Upper lobe of left lung (tissue), 6 donors: ENCODE measurements around the gene WFDC1. TPM values are rescaled to one million over a fixed set of nuclear protein-coding genes. Genes with fewer than 3 reads are reported as not detected.

Experiments used
- ATAC-seq, 2 donors: fragments of 200-7000 bp; cut with Tn5 transposase; one replicate each; pipeline ENCODE4 v1.9.1; 2022; ENCODE audit warnings: mild to moderate bottlenecking in 2 of 2, moderate library complexity in 2 of 2; ENCODE audit not compliant: low FRiP score in 2 of 2
- DNase-seq, 2 donors: peaks; one replicate each; pipeline ENCODE4 v3.0.0-alpha.2; 2019 to 2020
- H3K27ac ChIP-seq, 4 donors: fragments of 200-600 bp; sonication (generic); one replicate each; pipeline ENCODE4 v1.5.1; 2016 to 2019
- H3K27me3 ChIP-seq, 4 donors: fragments of 200-600 bp; sonication (generic); one replicate each; pipeline ENCODE4 v1.5.1; 2017 to 2019
- H3K36me3 ChIP-seq, 4 donors: fragments of 200-600 bp; sonication (generic); one replicate each; pipeline ENCODE4 v1.5.1; 2016 to 2019
- H3K4me1 ChIP-seq, 4 donors: fragments of 200-600 bp; sonication (generic); one replicate each; pipeline ENCODE4 v1.5.1; 2018 to 2019
- H3K4me3 ChIP-seq, 4 donors: fragments of 200-600 bp; sonication (generic); one replicate each; pipeline ENCODE4 v1.5.1; 2017 to 2019; ENCODE audit warnings: mild to moderate bottlenecking in 2 of 4, moderate library complexity in 1 of 4
- H3K9me3 ChIP-seq, 4 donors: fragments of 200-600 bp; sonication (generic); one replicate each; pipeline ENCODE4 v1.5.1; 2018 to 2019
- CTCF ChIP-seq, 6 experiments: fragments of 450-650 bp in 4 of 6; fragments of 200-600 bp in 2 of 6; sonication (generic) in 2 of 6; IDR thresholded peaks; one replicate each; pipeline ENCODE4 v1.5.1; 2016 to 2019; ENCODE audit warnings: antibody characterized with exemption in 6 of 6
- EP300 ChIP-seq, 4 donors: sonication (generic); formaldehyde crosslinking; IDR thresholded peaks; one replicate each; pipeline ENCODE4 v1.5.1; 2017; ENCODE audit warnings: antibody characterized with exemption in 4 of 4, control low read depth in 2 of 4
- POLR2A ChIP-seq, 4 donors: fragments of 450-650 bp; IDR thresholded peaks; one replicate each; pipeline ENCODE4 v1.5.1; 2016 to 2017; ENCODE audit warnings: antibody characterized with exemption in 4 of 4, mild to moderate bottlenecking in 2 of 4
- POLR2AphosphoS5 ChIP-seq, 2 donors: sonication (generic); formaldehyde crosslinking; IDR thresholded peaks; one replicate each; pipeline ENCODE4 v1.5.1; 2017; ENCODE audit warnings: antibody characterized with exemption in 2 of 2
- WGBS, 2 donors: methylation state at CpG; one replicate each; pipeline ENCODE4 v1.1.5; 2017 to 2018; 5-methylcytosine and 5-hydroxymethylcytosine counted together
- total RNA-seq, 6 donors: library from RNA; depleted of rRNA in 4 of 6; stranded (reverse); fragments of >200 nt in 4 of 6; gene quantifications; one replicate each; pipeline versions ENCODE4 v1.1.0 to v1.2.1, GENCODE V29; 2016 to 2021
- donor health status: DM: no; HTN: no; CAD: no; lungs with moderate emphysema.
- donor health status: DM: no; HTN: yes; CAD: no; lungs with severe emphysema.

Gene WFDC1
- total RNA-seq, 6 donors from 2014 or later, result 3.5 to 63.0 (median 10.2) TPM

DNA sequence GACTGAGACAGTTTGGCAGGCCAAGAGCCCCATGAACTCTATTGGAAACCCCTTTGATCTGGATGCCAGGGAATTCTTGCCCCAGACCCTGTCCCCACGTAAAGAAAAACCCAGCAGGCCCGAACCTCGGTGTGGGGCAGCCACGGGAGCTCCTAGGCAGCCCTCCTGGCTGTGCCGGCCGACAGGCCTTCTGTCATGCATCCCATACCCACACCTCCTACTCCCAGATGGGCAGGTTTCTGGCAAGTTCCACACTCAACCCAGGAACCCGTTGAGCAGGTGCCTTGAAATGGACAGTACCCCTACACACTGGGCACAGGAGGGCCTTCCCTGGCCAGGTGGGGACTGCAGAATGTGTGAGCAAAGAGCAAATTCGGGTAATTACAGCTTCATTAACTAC lies 50.1 kb downstream of the WFDC1 start:
- Histone ChIP-seq H3K27me3 (no peaks in the 10 kb centered on the region), H3K4me1 (peaks cover 0 to 5% (median 2%) of the 10 kb centered on the region in 4 donors), H3K36me3 (no peaks in the 10 kb centered on the region), H3K9me3 (no peaks in the 10 kb centered on the region), H3K4me3 (no peak overlapping the region), H3K27ac (no peak overlapping the region)
- WGBS, 2 donors, result 76 to 86% methylated on average over 7 to 8 of the region's 8 CpGs
- no peak for DNase-seq
- no peak for TF ChIP-seq POLR2A (IDR thresholded peaks at IDR 0.05)
- no peak for ATAC-seq

- ATAC-seq, result no peak
- Histone ChIP-seq H3K27me3 (no peaks in the 10 kb centered on the region), H3K9me3 (no peaks in the 10 kb centered on the region), H3K4me3 (no peak overlapping the region), H3K36me3 (no peaks in the 10 kb centered on the region), H3K27ac (no peak overlapping the region), H3K4me1 (no peaks in the 10 kb centered on the region)
- 76 to 92% methylated on average over 7 to 9 of the region's 9 CpGs for WGBS, 2 donors
- DNase-seq, result no peak
- no peak for TF ChIP-seq POLR2AphosphoS5 (IDR thresholded peaks at IDR 0.05)
- no peak for TF ChIP-seq CTCF (IDR thresholded peaks at IDR 0.05)
- TF ChIP-seq POLR2A (IDR thresholded peaks at IDR 0.05), result no peak
- TF ChIP-seq EP300 (IDR thresholded peaks at IDR 0.05), result no peak
These were observed 52.5 kb downstream of the WFDC1 start for GRCh38 chr16:84347161-84347560.

- Histone ChIP-seq H3K4me3 (no peak overlapping the region), H3K27me3 (no peaks in the 10 kb centered on the region), H3K9me3 (no peaks in the 10 kb centered on the region), H3K27ac (no peak overlapping the region), H3K36me3 (no peaks in the 10 kb centered on the region), H3K4me1 (no peaks in the 10 kb centered on the region)
- TF ChIP-seq CTCF (IDR thresholded peaks at IDR 0.05) (no peak), POLR2A (IDR thresholded peaks at IDR 0.05) (no peak), POLR2AphosphoS5 (IDR thresholded peaks at IDR 0.05) (no peak), EP300 (IDR thresholded peaks at IDR 0.05) (no peak)
- no peak for ATAC-seq
- DNase-seq, result no peak
- 78 to 79% methylated on average over 6 of the region's 6 CpGs for whole genome bisulfite sequencing, 2 donors
These were observed 53.8 kb downstream of the WFDC1 start for GRCh38 chr16:84348386-84348888.

- no peak overlapping the region for H3K27ac ChIP-seq
- TF ChIP-seq CTCF (IDR thresholded peaks at IDR 0.05), result no peak
- TF ChIP-seq POLR2A (IDR thresholded peaks at IDR 0.05), result no peak
- no peak for TF ChIP-seq POLR2AphosphoS5 (IDR thresholded peaks at IDR 0.05)
- TF ChIP-seq EP300 (IDR thresholded peaks at IDR 0.05), result no peak
- H3K4me1 ChIP-seq, result no peaks in the 10 kb centered on the region
- WGBS, 2 donors, result 84 to 89% methylated on average over 11 of the region's 11 CpGs
- no peaks in the 10 kb centered on the region for H3K9me3 ChIP-seq
- H3K36me3 ChIP-seq, result no peaks in the 10 kb centered on the region
- DNase-seq (no peak), ATAC-seq (no peak)
- H3K27me3 ChIP-seq, result no peaks in the 10 kb centered on the region
- H3K4me3 ChIP-seq, result no peak overlapping the region
These were observed 55.4 kb downstream of the WFDC1 start for GRCh38 chr16:84349862-84350684.

- Histone ChIP-seq H3K36me3 (no peaks in the 10 kb centered on the region), H3K4me1 (no peaks in the 10 kb centered on the region), H3K27ac (no peak overlapping the region), H3K27me3 (no peaks in the 10 kb centered on the region), H3K9me3 (no peaks in the 10 kb centered on the region), H3K4me3 (no peak overlapping the region)
- DNase-seq, result no peak
- 83 to 91% methylated on average over 15 to 16 of the region's 16 CpGs for WGBS, 2 donors
- ATAC-seq, result no peak
- TF ChIP-seq CTCF (IDR thresholded peaks at IDR 0.05) (no peak), POLR2AphosphoS5 (IDR thresholded peaks at IDR 0.05) (no peak), EP300 (IDR thresholded peaks at IDR 0.05) (no peak), POLR2A (IDR thresholded peaks at IDR 0.05) (no peak)
These were observed 56.2 kb downstream of the WFDC1 start for GRCh38 chr16:84350685-84351400.
